HepG2 (cell line): Measurements from ENCODE around the gene DQX1. TPM values are rescaled to one million over a fixed set of nuclear protein-coding genes. Genes with fewer than 3 reads are reported as not detected.

Experiments used
- ADNP ChIP-seq: sonication (generic); formaldehyde crosslinking; IDR thresholded peaks from 2 replicates; pipeline ENCODE4 v1.4.0; 2020; ENCODE audit warnings: missing genetic modification reagents
- ASH2L ChIP-seq: fragments of 300-600, 200-600 bp; sonication (generic); IDR thresholded peaks from 2 replicates; pipeline ENCODE4 v1.7.0; 2017; ENCODE audit warnings: low read depth, mild to moderate bottlenecking, moderate library complexity, mixed read lengths, low read length; ENCODE audit not compliant: insufficient read length
- GATA4 ChIP-seq: sonication (generic); IDR thresholded peaks from 2 replicates; pipeline ENCODE4 v1.6.1; 2016; ENCODE audit warnings: antibody characterized with exemption, low read depth, borderline replicate concordance
- SCMH1 ChIP-seq: sonication (generic); formaldehyde crosslinking; IDR thresholded peaks from 2 replicates; pipeline ENCODE4 v1.9.0; 2021; ENCODE audit warnings: missing genetic modification reagents, mild to moderate bottlenecking, borderline replicate concordance
- SNAPC4 ChIP-seq: sonication (generic); formaldehyde crosslinking; IDR thresholded peaks from 2 replicates; pipeline ENCODE4 v1.4.0; 2020; ENCODE audit warnings: mild to moderate bottlenecking, missing genetic modification reagents
- TCF12 ChIP-seq, 2 experiments: fragments of 450-650 bp in 1 of 2; sonication (generic) in 1 of 2; formaldehyde crosslinking in 1 of 2; IDR thresholded peaks; 2 replicates each; pipeline versions ENCODE4 v1.6.1 to v1.8.0; 2017 to 2022; ENCODE audit warnings: antibody characterized with exemption in 1 of 2, mild to moderate bottlenecking in 1 of 2, missing genetic modification reagents in 1 of 2, moderate library complexity in 1 of 2
- ZNF235 ChIP-seq: sonication (generic); formaldehyde crosslinking; IDR thresholded peaks from 2 replicates; pipeline ENCODE4 v1.8.1; 2023; ENCODE audit warnings: mild to moderate bottlenecking, missing genetic modification reagents, borderline replicate concordance
- ZNF749 ChIP-seq: sonication (generic); formaldehyde crosslinking; IDR thresholded peaks from 2 replicates; pipeline ENCODE4 v1.8.0; 2022; ENCODE audit warnings: mild to moderate bottlenecking, missing genetic modification reagents, moderate library complexity, borderline replicate concordance
- ZSCAN30 ChIP-seq: sonication (generic); formaldehyde crosslinking; IDR thresholded peaks from 2 replicates; pipeline ENCODE4 v1.5.0; 2020; ENCODE audit warnings: mild to moderate bottlenecking, missing genetic modification reagents
- polyA plus RNA-seq, 8 experiments: library from polyadenylated mRNA; depleted of rRNA in 3 of 8; stranded (reverse) in 7 of 8; unstranded in 1 of 8; fragments of >200 nt; fragmentation: Illumina TruSeq in 4 of 8; extraction: Trizol in 4 of 8; gene quantifications; 2 replicates each; pipeline versions ENCODE4 v1.2.1 to v1.2.3, GENCODE V29; 2011 to 2016; ENCODE audit warnings: low read depth in 4 of 8, missing spikeins in 1 of 8, mixed read lengths in 1 of 8; ENCODE audit not compliant: insufficient read depth in 1 of 8
- total RNA-seq, 5 experiments: library from RNA; depleted of rRNA; stranded (reverse); fragments of >200 nt; fragmentation: Illumina TruSeq; extraction: Trizol; gene quantifications; 2 replicates each; pipeline ENCODE4 v1.2.3, GENCODE V29; 2016; ENCODE audit warnings: low read depth in 1 of 5
- TF ChIP-seq, protein P1 (sequence below): sonication (generic); formaldehyde crosslinking; IDR thresholded peaks from 2 replicates; pipeline ENCODE4 v1.4.0; 2020; ENCODE audit warnings: missing genetic modification reagents, borderline replicate concordance

The DQX1 gene
- total and polyA plus RNA-seq, 2 of the 13 experiments (the other 11 are each of a cell fraction or from before 2014, with no cell fraction given) = 27.6 to 89.8 TPM

DNA sequence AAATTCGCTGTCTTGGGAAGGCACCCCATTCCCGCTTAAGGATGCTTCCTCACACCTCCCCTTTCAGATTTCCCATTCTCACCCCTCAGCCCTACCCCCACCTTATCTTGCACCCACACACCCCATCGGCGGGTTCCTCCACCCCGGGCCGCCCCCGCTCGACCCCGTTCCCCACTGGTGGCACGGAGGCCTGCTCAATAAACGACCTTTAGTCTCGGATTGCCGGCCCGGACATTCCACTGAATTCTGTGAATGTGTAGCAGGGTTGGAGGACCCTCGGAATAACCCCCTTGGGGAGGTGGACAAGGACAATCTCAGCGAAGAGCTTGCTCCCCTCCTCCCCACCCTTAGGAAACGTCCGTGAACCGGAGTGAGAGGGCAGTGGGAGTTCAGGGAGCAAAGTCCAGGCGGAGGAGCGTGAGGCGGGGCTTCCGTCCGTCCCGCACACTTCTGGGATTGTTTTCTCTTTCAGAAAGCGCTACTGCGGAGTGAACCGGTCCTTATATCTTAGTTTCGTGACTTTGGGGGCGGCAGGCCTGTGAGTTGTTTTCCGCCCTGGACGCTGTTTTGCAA is 23.8 kb downstream of the DQX1 start (continued):
- TF ChIP-seq ZNF235 (no peak), SNAPC4 (CRISPR knock-in tag) (no peak; the same call in 1 of the 2 replicates), ADNP (CRISPR knock-in tag) (no peak), TCF12 (IDR thresholded peaks at IDR 0.05) (no peak), TCF12 (CRISPR knock-in tag; IDR thresholded peaks at IDR 0.05) (no peak), ZSCAN30 (CRISPR knock-in tag) (no peak), SCMH1 (CRISPR knock-in tag) (no peak), GATA4 (peak; percentile 82), ZNF749 (CRISPR knock-in tag) (0 out of 2 replicates have a peak, but pooled peaks have one; percentile 12), ASH2L (peak; percentile 77)
- TF ChIP-seq, protein P1, sequence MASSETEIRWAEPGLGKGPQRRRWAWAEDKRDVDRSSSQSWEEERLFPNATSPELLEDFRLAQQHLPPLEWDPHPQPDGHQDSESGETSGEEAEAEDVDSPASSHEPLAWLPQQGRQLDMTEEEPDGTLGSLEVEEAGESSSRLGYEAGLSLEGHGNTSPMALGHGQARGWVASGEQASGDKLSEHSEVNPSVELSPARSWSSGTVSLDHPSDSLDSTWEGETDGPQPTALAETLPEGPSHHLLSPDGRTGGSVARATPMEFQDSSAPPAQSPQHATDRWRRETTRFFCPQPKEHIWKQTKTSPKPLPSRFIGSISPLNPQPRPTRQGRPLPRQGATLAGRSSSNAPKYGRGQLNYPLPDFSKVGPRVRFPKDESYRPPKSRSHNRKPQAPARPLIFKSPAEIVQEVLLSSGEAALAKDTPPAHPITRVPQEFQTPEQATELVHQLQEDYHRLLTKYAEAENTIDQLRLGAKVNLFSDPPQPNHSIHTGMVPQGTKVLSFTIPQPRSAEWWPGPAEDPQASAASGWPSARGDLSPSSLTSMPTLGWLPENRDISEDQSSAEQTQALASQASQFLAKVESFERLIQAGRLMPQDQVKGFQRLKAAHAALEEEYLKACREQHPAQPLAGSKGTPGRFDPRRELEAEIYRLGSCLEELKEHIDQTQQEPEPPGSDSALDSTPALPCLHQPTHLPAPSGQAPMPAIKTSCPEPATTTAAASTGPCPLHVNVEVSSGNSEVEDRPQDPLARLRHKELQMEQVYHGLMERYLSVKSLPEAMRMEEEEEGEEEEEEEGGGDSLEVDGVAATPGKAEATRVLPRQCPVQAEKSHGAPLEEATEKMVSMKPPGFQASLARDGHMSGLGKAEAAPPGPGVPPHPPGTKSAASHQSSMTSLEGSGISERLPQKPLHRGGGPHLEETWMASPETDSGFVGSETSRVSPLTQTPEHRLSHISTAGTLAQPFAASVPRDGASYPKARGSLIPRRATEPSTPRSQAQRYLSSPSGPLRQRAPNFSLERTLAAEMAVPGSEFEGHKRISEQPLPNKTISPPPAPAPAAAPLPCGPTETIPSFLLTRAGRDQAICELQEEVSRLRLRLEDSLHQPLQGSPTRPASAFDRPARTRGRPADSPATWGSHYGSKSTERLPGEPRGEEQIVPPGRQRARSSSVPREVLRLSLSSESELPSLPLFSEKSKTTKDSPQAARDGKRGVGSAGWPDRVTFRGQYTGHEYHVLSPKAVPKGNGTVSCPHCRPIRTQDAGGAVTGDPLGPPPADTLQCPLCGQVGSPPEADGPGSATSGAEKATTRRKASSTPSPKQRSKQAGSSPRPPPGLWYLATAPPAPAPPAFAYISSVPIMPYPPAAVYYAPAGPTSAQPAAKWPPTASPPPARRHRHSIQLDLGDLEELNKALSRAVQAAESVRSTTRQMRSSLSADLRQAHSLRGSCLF (CRISPR knock-in tag) = no peak
